Inflammatory macrophage treated with lipopolysaccharide for 4 hours (primary cell): ENCODE measurements around the gene PLEKHA4.
"Not testable (repeated sequence)": the region's sequence is repeated elsewhere in the genome, so short reads cannot be mapped to it uniquely, and the experiment has no call there.

ENCODE experiments used
- DNase-seq: peaks from one replicate; pipeline ENCODE4 v3.0.0-alpha.2; 2020

Gene PLEKHA4

GRCh38 chr19:48795055-48795684 lies 73.2 kb downstream of the PLEKHA4 start:
- DNase-seq: peak; percentile 91

DNA sequence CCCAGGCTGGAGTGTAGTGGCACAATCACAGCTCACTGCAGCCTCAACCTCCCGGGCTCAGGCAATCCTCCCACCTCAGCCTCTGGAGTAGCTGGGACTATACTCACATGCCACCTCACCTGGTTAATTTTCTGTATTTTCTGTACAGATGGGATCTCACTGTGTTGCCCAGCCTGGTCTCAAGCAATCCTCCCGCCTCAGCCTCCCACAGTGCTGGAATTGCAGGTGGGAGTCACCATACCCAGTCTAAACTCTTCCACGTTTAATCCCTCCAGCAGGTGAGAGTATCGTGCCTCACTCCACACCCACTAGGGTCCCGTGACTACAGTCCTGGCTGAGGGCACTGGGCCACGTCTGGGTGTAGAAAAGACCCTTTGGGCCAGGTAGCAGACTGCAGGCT lies 74.1 kb downstream of the PLEKHA4 start:
- no peak for DNase-seq

GRCh38 chr19:48793271-48793670 lies 75.1 kb downstream of the PLEKHA4 start:
- no peak for DNase-seq

- not testable (repeated sequence) for DNase-seq
Measured at GRCh38 chr19:48787331-48787730, 81.1 kb downstream of the PLEKHA4 start.
